OCI-LY3 (cell line): ENCODE data around the gene CIITA.

ENCODE experiments used
- H2AFZ ChIP-seq: fragments of 200-600, 300-600 bp; shearing (Covaris generic); 2 replicates; pipeline ENCODE4 v1.6.0; 2014; ENCODE audit warnings: antibody characterized with exemption, low read depth, low read length
- H3K27ac ChIP-seq: fragments of 200-600, 300-600 bp; sonication (generic); 2 replicates; pipeline ENCODE4 v1.5.1; 2014; ENCODE audit warnings: mild to moderate bottlenecking, low read length, moderate library complexity, mixed read lengths
- H3K27me3 ChIP-seq: fragments of 200-600, 300-600 bp; sonication (generic); 2 replicates; pipeline ENCODE4 v1.6.1; 2014; ENCODE audit warnings: low read depth, low read length, mixed read lengths
- H3K36me3 ChIP-seq: fragments of 200-600, 300-600 bp; sonication (generic); replicated peaks from 2 replicates; pipeline ENCODE3; 2014; ENCODE audit warnings: low read depth, low read length, mixed read lengths
- H3K4me1 ChIP-seq: fragments of 300-600, 200-600 bp; sonication (generic); 2 replicates; pipeline ENCODE4 v1.6.1; 2014; ENCODE audit warnings: low read length, mixed read lengths
- H3K4me2 ChIP-seq: fragments of 200-600, 300-600 bp; sonication (generic); 2 replicates; pipeline ENCODE4 v1.6.1; 2014; ENCODE audit warnings: low read length, mixed read lengths
- H3K4me3 ChIP-seq: fragments of 300-600, 200-600 bp; sonication (generic); 2 replicates; pipeline ENCODE4 v1.5.1; 2014; ENCODE audit warnings: antibody characterized with exemption, mild to moderate bottlenecking, low read length, moderate library complexity
- H3K79me2 ChIP-seq: fragments of 300-600, 200-600 bp; shearing (Covaris generic); 2 replicates; pipeline ENCODE4 v1.6.1; 2014; ENCODE audit warnings: mild to moderate bottlenecking, low read length, mixed read lengths
- H3K9ac ChIP-seq: fragments of 300-600, 200-600 bp; shearing (Covaris generic); 2 replicates; pipeline ENCODE4 v1.6.0; 2014; ENCODE audit warnings: mild to moderate bottlenecking, low read length, moderate library complexity
- H3K9me3 ChIP-seq: fragments of 200-600, 300-600 bp; shearing (Covaris generic); 2 replicates; pipeline ENCODE4 v1.6.1; 2014; ENCODE audit warnings: low read length, mixed read lengths; ENCODE audit not compliant: insufficient read depth
- H4K20me1 ChIP-seq: fragments of 200-600, 300-600 bp; sonication (generic); 2 replicates; pipeline ENCODE4 v1.6.1; 2016; ENCODE audit warnings: low read length, mixed read lengths; ENCODE audit not compliant: insufficient read depth
- CTCF ChIP-seq: fragments of 200-600, 300-600 bp; sonication (generic); IDR thresholded peaks from 2 replicates; pipeline ENCODE4 v1.5.1; 2014; ENCODE audit warnings: antibody characterized with exemption, low read length, low read depth
- EZH2phosphoT487 ChIP-seq: fragments of 200-600 bp; shearing (Covaris generic); IDR thresholded peaks from 2 replicates; pipeline ENCODE4 v1.6.1; 2018; ENCODE audit warnings: antibody characterized with exemption, mixed run types, low read depth

The CIITA gene

GRCh38 chr16:10932959-10933710 is 56.1 kb downstream of the CIITA start:
- no peak overlapping the region for H3K4me3 ChIP-seq
- no peak for TF ChIP-seq EZH2phosphoT487
- TF ChIP-seq CTCF, result no peak
- 0 out of 2 replicates have a peak, but pooled peaks cover 9% of the 10 kb centered on the region for H3K4me1 ChIP-seq
- H3K4me2 ChIP-seq, result no peak overlapping the region
- no peaks in the 10 kb centered on the region for H3K9me3 ChIP-seq
- H2AFZ ChIP-seq, result no peak overlapping the region
- no peak overlapping the region for H3K27ac ChIP-seq
- no peak overlapping the region for H3K9ac ChIP-seq
- H3K79me2 ChIP-seq, result 0 out of 2 replicates have a peak, but pooled peaks cover 4% of the 10 kb centered on the region
- no peaks in the 10 kb centered on the region for H3K27me3 ChIP-seq
- peaks cover 21% of the 10 kb centered on the region for H3K36me3 ChIP-seq
- peaks cover 19% of the 10 kb centered on the region; the same call in 1 of the 2 replicates for H4K20me1 ChIP-seq

GRCh38 chr16:10933865-10934264 is 56.9 kb downstream of the CIITA start:
- H3K4me1 ChIP-seq, result peaks cover 9% of the 10 kb centered on the region; the same call in 1 of the 2 replicates
- peaks cover 9% of the 10 kb centered on the region; the same call in 1 of the 2 replicates for H3K79me2 ChIP-seq
- no peaks in the 10 kb centered on the region for H3K9me3 ChIP-seq
- H3K4me3 ChIP-seq, result no peak overlapping the region
- no peak for TF ChIP-seq EZH2phosphoT487
- TF ChIP-seq CTCF, result no peak
- H3K27ac ChIP-seq, result no peak overlapping the region
- H3K36me3 ChIP-seq, result peaks cover 28% of the 10 kb centered on the region
- no peak overlapping the region for H2AFZ ChIP-seq
- H3K9ac ChIP-seq, result no peak overlapping the region
- H3K4me2 ChIP-seq, result no peak overlapping the region
- H4K20me1 ChIP-seq, result peaks cover 19% of the 10 kb centered on the region; the same call in 1 of the 2 replicates
- H3K27me3 ChIP-seq, result no peaks in the 10 kb centered on the region

- no peak overlapping the region for H3K27ac ChIP-seq
- peaks cover 7% of the 10 kb centered on the region; the same call in 1 of the 2 replicates for H3K4me1 ChIP-seq
- H3K4me3 ChIP-seq, result no peak overlapping the region
- peaks cover 34% of the 10 kb centered on the region for H3K36me3 ChIP-seq
- H3K9ac ChIP-seq, result no peak overlapping the region
- no peaks in the 10 kb centered on the region for H3K27me3 ChIP-seq
- H3K79me2 ChIP-seq, result peaks cover 13% of the 10 kb centered on the region
- H3K4me2 ChIP-seq, result no peak overlapping the region
- no peaks in the 10 kb centered on the region for H3K9me3 ChIP-seq
- H4K20me1 ChIP-seq, result peaks cover 24% of the 10 kb centered on the region; the same call in 1 of the 2 replicates
- no peak overlapping the region for H2AFZ ChIP-seq
- TF ChIP-seq CTCF, result no peak
- no peak for TF ChIP-seq EZH2phosphoT487
These were observed 57.5 kb downstream of the CIITA start for GRCh38 chr16:10934325-10935107.

- TF ChIP-seq CTCF, result no peak
- no peak for TF ChIP-seq EZH2phosphoT487
- Histone ChIP-seq H3K4me3 (no peak overlapping the region), H4K20me1 (peaks cover 28% of the 10 kb centered on the region), H3K4me1 (peaks cover 16% of the 10 kb centered on the region), H3K9ac (no peak overlapping the region), H3K27ac (no peak overlapping the region), H2AFZ (no peak overlapping the region), H3K27me3 (no peaks in the 10 kb centered on the region), H3K79me2 (peaks cover 21% of the 10 kb centered on the region), H3K36me3 (peaks cover 43% of the 10 kb centered on the region), H3K4me2 (no peak overlapping the region), H3K9me3 (no peaks in the 10 kb centered on the region)
These were observed 58.4 kb downstream of the CIITA start for GRCh38 chr16:10935226-10935915.
